Tibial nerve (tissue), 3 donors: ENCODE results near the gene LAMB1.

Experiments
- CTCF ChIP-seq, 5 experiments: fragments of 200-600 bp in 3 of 5; fragments of 450-650 bp in 2 of 5; sonication (generic) in 3 of 5; IDR thresholded peaks; one replicate each; pipeline ENCODE4 v1.5.1; 2016 to 2019; ENCODE audit warnings: antibody characterized with exemption in 5 of 5, mild to moderate bottlenecking in 3 of 5, moderate library complexity in 2 of 5
- POLR2A ChIP-seq, 2 donors: fragments of 450-650 bp; IDR thresholded peaks; one replicate each; pipeline ENCODE4 v1.6.1; 2017; ENCODE audit warnings: antibody characterized with exemption in 2 of 2, mild to moderate bottlenecking in 2 of 2, moderate library complexity in 2 of 2

- TF ChIP-seq CTCF (IDR thresholded peaks at IDR 0.05) (no peak), POLR2A (IDR thresholded peaks at IDR 0.05) (no peak)
Measured at GRCh38 chr7:108015740-108016139, 12.8 kb upstream of the LAMB1 start.
